Measurements from ENCODE around the gene ZNF383.
"Not testable (repeated sequence)": the region's sequence is repeated elsewhere in the genome, so short reads cannot be mapped to it uniquely, and the experiment has no call there.

ZNF383 gene

GRCh38 chr19:37217775-37218591 is at the start of gene ZNF383:
Gene ZNF383, plus strand, starts transcription at chr19:37218214. Its CDS starts 12,240 bp downstream, at chr19:37230454.
- peak; percentile 96 for DNase-seq

DNA sequence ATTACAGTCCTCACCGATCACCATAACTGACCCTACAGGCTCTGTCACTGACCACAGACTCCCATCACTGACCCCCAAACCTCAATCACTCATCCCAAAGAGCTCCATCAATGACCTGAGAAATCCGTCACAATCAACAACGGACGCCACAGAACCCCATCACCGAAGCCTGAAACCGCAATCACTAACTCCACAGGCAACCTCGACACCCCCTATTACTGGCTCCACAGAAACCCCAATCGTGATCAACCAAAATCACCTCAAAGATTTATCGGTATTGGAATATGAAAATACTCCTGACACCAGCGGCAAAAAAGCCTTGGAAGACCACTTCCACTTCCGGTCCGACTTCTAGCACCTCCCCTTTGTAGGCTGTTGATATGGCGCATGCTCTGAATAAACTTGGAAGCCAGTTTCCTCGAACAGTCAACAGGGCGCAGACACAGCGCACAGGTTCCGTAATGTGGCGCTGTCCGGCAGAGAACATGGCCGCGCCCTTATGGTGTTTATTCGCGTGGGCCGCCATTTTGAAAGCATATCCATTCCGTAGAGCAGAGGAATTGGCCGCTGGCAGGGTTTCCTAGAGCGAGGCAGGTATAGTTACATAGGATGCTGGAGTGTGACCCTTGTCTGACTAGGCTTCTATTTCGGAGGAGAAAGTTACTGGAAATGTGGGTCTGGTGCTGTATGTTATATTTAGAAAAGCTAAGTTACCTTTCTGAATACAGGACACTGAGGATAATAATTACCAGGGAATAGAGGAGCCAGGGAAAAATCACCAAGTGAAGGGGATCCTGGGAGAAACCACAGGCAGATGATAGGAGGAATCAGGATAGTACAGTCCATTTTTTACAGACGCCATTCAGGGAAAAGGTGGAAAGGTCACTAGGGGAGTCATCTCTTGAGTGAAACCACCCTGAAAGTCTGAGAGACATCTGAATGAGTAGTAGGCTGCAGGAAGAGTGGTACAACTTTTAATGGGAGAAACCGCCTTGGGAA is 45.3 kb upstream of the ZNF383 start, which contains the start of gene ZNF585A:
ZNF585A (minus strand) TSS at position 328 of the 999 bp plus-strand sequence. CDS start 2,785 bp downstream, outside the sequence.
- peak; percentile 92 for DNase-seq

DNA sequence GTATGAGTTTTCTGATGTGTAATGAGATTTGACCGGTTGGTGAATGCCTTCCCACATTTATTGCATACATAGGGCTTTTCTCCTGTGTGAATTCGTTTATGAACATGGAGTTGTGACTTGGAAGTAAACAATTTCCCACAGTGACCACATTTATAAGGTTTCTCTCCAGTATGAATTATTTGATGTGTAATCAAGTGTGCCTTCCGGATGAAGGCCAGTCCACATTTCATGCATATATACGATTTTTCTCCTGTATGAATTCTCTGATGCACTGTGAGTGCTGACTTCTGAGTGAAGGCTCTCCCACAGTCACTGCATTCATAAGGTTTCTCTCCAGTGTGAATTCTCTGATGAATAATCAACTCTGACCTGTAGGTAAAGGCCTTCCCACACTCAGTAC is 31.9 kb upstream of the ZNF383 start:
- DNase-seq = not testable (repeated sequence)

- not testable (repeated sequence) for DNase-seq
Observed at GRCh38 chr19:37195248-37195647, 22.8 kb upstream of the ZNF383 start.

GRCh38 chr19:37197115-37197514 is 20.9 kb upstream of the ZNF383 start:
- not testable (repeated sequence) for DNase-seq

- no peak for DNase-seq
Observed at GRCh38 chr19:37197768-37198167, 20.2 kb upstream of the ZNF383 start.

DNA sequence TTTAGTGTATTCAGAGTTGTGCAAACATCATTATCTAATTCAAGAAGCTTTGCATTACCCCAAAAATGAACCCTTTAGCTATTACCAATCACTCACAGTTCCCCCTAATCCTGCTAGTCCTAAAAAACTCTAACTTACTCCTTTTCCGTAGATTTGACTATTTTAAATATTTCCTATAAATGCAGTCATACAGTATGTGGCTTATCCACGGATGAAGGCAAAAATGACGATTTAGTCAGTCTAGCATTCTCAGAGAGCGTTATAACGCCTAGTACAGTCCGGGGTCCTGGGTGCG is 587 bp upstream of the ZNF383 start:
- DNase-seq = no peak

DNA sequence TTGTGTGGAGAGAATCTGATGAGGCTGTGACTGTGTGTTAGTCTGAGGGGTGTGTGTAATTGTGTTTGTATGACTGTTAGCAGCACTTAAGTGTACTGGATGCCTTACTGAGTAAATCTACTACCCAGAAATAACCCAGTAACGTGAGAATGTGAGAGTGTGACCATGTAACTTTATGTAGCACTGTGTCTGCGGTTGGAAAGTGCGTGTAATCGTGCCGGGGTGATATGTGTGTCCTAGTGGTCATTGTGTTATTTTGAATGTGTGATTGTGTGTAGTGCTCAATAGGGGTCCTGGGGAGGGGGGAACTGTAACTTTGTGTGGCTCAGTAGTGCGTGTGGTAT is 550 bp downstream of the ZNF383 start:
- DNase-seq = no peak

- DNase-seq = no peak
Observed at GRCh38 chr19:37220383-37220782, 2.4 kb downstream of the ZNF383 start.

- no peak for DNase-seq
Observed at GRCh38 chr19:37221136-37221535, 3.1 kb downstream of the ZNF383 start.

DNA sequence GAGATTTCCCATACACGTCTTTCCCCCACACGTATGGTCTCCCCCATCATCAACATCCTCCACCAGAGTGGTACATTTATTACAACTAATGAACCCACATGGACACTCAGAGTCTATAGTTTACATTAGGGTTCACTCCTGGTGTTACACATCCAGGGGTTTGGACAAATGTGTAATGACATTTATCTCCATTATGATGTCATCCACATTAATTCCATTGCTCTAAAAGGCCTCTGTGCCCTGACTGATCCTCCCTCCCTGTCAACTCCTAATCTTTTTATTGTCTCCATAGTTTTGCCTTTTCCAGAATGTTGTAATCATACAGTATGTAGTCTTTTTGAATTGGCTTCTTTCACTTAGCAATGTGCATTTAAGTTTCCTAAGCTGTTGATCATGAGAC is 8.2 kb downstream of the ZNF383 start:
- DNase-seq = no peak

- peak; percentile 59 for DNase-seq
Observed at GRCh38 chr19:37227996-37228395, 10.0 kb downstream of the ZNF383 start.

GRCh38 chr19:37243206-37243632 is 25.2 kb downstream of the ZNF383 start:
- no peak for DNase-seq

DNA sequence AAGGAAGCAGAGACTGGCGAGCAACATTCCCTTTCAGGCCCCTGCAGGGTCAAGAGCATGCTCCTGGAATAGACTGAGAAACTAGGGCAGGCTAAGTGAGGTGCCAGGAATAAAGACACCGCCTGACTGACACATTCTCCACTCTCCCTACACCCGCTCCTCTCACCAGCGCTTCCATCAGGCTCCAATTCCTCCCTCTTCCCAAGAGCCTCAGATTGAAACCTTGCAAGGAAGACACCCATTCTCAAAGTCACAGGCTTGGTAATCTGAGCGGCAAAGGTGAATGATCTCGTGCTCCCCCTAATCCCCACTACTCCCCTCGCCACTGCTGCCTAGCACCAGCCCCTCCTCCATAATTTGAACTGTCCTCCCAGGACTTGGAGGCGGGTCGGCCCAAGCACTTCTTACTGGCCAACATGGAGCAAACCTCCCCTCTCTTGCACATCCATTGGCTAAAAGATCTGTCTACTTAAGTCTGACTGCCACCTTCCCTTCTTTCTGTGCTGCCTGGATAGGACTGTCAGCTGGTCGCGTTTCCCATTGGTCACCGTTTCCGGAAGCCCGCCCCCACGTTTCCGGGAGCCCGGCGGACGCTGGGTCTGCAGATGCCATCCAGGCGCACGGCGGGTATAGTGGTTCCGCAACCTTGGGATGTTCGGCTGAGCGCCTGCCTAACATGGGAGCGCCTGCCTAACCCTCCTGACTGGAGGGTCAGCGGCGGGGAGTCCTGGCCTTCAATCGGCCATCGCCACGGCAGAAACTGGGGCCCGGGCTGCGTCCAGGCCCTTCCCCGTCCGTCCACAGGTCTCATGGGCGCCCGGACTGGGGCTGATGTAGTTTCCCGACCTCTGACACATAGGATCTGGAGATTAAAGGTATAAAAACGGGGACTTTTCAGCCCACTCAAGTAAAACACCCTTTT is 33.6 kb downstream of the ZNF383 start:
- no peak for DNase-seq

- not testable (repeated sequence) for DNase-seq
Observed at GRCh38 chr19:37263028-37263427, 45.0 kb downstream of the ZNF383 start.

GRCh38 chr19:37267005-37267404 is 49.0 kb downstream of the ZNF383 start:
- not testable (repeated sequence) for DNase-seq

- DNase-seq = not testable (repeated sequence)
Observed at GRCh38 chr19:37267755-37268154, 49.7 kb downstream of the ZNF383 start.

DNA sequence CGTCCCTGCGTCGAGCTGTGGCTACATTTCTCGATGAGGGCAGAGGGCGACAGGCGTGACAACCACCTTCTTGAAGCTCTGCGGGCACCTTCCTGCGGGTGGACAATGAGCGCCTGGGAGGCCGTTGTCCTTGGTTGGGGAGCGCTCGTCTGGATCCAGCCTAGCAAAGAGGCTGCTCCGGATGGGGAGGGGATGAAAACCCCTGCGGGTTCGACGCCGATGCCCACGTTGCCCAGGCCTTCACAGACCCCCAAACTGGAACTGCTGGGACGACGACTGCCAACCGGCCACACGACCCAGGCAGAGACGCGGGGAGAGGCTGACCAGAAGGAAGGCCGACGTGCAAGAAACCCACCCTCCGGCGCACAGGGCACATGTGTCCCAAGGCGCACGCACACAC is 62.6 kb downstream of the ZNF383 start:
- not testable (repeated sequence) for DNase-seq

DNA sequence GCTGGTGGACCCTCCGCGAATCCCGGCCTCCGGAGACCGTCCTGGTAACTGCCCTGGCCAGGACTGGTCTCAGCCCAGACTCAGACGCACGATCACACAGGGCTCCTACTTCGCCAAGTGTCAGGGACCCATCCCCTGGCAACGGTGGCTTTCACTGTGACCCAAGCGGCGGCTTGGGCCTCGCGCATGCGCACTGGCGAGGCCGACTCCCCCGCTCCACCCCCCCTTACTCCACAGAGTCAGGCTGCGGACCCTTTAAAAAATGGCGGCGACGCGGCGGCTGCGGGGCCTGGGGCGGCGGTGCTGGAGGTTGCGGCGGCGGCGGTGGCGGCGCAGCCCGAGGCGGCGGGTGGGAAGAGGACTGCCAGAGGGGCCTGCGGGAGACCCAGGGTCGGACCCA is 66.0 kb downstream of the ZNF383 start:
- DNase-seq = not testable (repeated sequence)

- DNase-seq = not testable (repeated sequence)
Observed at GRCh38 chr19:37289229-37289628, 71.2 kb downstream of the ZNF383 start.

- DNase-seq = peak; percentile 81
Observed at GRCh38 chr19:37292998-37293939, 75.3 kb downstream of the ZNF383 start.
